Measurements from ENCODE around the gene FGR.

Gene FGR

GRCh38 chr1:27596261-27596660, 38.7 kb downstream of the FGR start:
- TF ChIP-seq, protein P1, sequence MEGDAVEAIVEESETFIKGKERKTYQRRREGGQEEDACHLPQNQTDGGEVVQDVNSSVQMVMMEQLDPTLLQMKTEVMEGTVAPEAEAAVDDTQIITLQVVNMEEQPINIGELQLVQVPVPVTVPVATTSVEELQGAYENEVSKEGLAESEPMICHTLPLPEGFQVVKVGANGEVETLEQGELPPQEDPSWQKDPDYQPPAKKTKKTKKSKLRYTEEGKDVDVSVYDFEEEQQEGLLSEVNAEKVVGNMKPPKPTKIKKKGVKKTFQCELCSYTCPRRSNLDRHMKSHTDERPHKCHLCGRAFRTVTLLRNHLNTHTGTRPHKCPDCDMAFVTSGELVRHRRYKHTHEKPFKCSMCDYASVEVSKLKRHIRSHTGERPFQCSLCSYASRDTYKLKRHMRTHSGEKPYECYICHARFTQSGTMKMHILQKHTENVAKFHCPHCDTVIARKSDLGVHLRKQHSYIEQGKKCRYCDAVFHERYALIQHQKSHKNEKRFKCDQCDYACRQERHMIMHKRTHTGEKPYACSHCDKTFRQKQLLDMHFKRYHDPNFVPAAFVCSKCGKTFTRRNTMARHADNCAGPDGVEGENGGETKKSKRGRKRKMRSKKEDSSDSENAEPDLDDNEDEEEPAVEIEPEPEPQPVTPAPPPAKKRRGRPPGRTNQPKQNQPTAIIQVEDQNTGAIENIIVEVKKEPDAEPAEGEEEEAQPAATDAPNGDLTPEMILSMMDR (IDR thresholded peaks at IDR 0.05; ENCODE audit: low read depth, low read length), result no peak

GRCh38 chr1:27595597-27595996, 39.4 kb downstream of the FGR start:
- no peak for DNase-seq (ENCODE audit: extremely low read depth, low read depth)
- TF ChIP-seq, protein P1 (IDR thresholded peaks at IDR 0.05; ENCODE audit: low read depth, low read length), result no peak

More at GRCh38 chr1:27596261-27596660, 38.7 kb downstream of the FGR start:
- no peak for DNase-seq (ENCODE audit: extremely low read depth, low read depth)

DNA sequence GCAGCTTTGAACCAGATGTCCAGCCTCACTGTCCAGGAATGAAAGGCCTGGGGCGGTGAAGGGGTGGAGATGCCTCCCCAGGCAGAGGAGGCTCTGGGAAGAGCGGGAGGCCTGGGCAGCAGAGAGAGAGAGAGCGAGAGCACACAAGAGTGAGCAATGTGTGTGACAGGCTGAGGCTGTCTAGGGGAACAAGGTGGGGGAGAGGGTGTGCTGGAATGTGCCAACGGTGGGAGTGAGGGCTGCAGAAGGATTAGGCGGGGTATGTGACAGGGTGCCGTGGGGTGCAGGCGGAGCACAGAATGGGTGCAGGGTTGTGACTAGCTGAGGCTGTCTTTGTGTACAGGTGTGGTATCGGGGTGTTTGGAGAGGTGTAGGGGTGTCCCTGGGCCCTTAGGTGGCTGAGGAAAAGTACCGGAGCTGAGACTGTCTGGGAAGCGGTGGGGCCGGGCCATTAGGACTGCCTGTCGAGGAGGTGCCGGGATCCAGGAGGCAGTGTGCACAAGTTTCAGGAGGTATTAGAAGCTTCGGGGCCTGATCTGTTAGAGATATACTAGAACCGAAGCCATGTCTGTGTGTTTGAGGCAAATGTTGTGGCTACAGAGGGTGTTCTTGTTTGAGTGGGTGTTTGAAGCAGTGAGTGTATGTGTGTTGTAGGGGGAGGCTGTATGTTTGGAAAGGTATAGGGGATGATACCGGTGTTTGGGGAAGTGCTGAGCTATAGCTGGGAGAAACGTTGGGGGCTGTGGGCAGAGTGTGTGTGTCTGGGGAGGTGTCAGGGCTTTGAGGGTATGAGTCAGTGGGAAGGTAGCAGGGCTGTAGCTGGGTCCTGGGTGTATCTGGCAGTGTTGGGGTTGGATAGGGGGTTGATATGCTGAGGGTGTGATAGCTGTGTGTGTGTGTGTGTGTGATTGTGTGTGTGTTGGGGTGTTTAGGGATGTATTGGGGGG, 40.1 kb downstream of the FGR start:
- no peak for DNase-seq (ENCODE audit: extremely low read depth, low read depth)
- TF ChIP-seq, protein P1 (IDR thresholded peaks at IDR 0.05; ENCODE audit: low read depth, low read length), result no peak

GRCh38 chr1:27593678-27594563, 41.1 kb downstream of the FGR start:
- TF ChIP-seq, protein P1 (IDR thresholded peaks at IDR 0.05; ENCODE audit: low read depth, low read length), result no peak
- DNase-seq (ENCODE audit: extremely low read depth, low read depth), result no peak

DNA sequence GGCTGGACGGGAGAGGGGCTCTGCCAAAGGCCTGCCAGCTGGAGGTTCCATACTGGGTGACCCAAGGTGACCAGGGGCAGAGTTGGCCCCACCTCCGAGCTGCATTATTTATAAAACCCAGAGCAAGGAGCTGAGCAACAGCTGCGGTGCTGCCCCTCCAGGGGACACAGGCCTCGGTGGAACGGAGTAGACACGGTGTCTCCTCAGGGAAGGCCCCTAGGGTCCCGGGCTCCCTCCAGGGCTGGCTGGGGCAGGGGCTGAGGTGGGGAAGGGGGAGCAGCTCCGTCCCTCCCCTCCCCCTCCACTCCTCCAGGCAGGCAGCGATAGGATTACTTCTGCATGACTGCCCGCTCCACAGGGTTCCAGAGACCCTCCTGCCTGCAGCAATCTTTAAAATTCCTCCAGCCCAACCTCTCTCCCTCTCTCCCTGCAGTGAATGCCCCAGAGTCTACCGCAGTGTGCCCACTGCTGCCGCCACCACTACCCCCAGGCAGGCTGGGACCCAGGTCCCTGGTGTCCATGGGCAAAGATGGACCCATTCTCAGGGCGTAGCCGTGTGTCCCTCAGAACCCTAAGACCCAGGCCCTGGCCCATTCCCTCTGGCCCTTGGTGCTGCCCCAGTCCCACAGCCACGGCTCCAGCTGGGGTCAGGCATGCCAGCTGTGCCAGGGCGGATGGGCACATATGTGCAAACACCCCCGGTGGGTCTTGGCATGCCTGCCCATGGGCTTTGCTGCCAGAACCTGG, 41.9 kb downstream of the FGR start:
- DNase-seq (ENCODE audit: extremely low read depth, low read depth), result no peak

GRCh38 chr1:27592232-27592930, 42.6 kb downstream of the FGR start:
- no peak for DNase-seq (ENCODE audit: extremely low read depth, low read depth)
- TF ChIP-seq, protein P1 (IDR thresholded peaks at IDR 0.05; ENCODE audit: low read depth, low read length), result no peak

More for the DNA sequence above, 41.9 kb downstream of the FGR start:
- TF ChIP-seq, protein P1 (IDR thresholded peaks at IDR 0.05; ENCODE audit: low read depth, low read length), result no peak

Data from AG09319 (cell line).